ENCODE results near the gene ATOH8.

ATOH8 gene

GRCh38 chr2:85718885-85719492 lies 34.8 kb upstream of the ATOH8 start:
- no peak for DNase-seq

- DNase-seq, result no peak
These were observed 34.1 kb upstream of the ATOH8 start for GRCh38 chr2:85719609-85720240.

- no peak for DNase-seq
These were observed 33.3 kb upstream of the ATOH8 start for GRCh38 chr2:85720533-85720932.

GRCh38 chr2:85721641-85722040 lies 32.1 kb upstream of the ATOH8 start:
- no peak for DNase-seq

GRCh38 chr2:85722519-85722918 lies 31.3 kb upstream of the ATOH8 start:
- no peak for DNase-seq

GRCh38 chr2:85723707-85724360 lies 30.0 kb upstream of the ATOH8 start:
- no peak for DNase-seq

- no peak for DNase-seq
These were observed 29.0 kb upstream of the ATOH8 start for GRCh38 chr2:85724731-85725181.

- DNase-seq, result no peak
These were observed 28.3 kb upstream of the ATOH8 start for GRCh38 chr2:85725451-85725850.

- DNase-seq, result no peak
These were observed 26.0 kb upstream of the ATOH8 start for GRCh38 chr2:85727798-85728197.

- DNase-seq, result no peak
These were observed 25.4 kb upstream of the ATOH8 start for GRCh38 chr2:85728342-85728741.

GRCh38 chr2:85728883-85729824 lies 24.6 kb upstream of the ATOH8 start:
- DNase-seq, result peak; percentile 65

GRCh38 chr2:85729825-85730510 lies 23.8 kb upstream of the ATOH8 start:
- DNase-seq, result no peak

- DNase-seq, result no peak
These were observed 23.0 kb upstream of the ATOH8 start for GRCh38 chr2:85730686-85731230.

- no peak for DNase-seq
These were observed 22.2 kb upstream of the ATOH8 start for GRCh38 chr2:85731606-85732005.

GRCh38 chr2:85732467-85733120 lies 21.2 kb upstream of the ATOH8 start:
- DNase-seq, result no peak

GRCh38 chr2:85733121-85733960 lies 20.4 kb upstream of the ATOH8 start:
- DNase-seq, result no peak

GRCh38 chr2:85734015-85734414 lies 19.8 kb upstream of the ATOH8 start:
- DNase-seq, result no peak

GRCh38 chr2:85734942-85735608 lies 18.7 kb upstream of the ATOH8 start:
- DNase-seq, result no peak

GRCh38 chr2:85735691-85736090 lies 18.1 kb upstream of the ATOH8 start:
- DNase-seq, result no peak

All from CD4-positive, alpha-beta T cell treated with Interleukin-21 for 1 hour (primary cell).